ENCODE measurements around the gene PWWP2B. TPM values are rescaled to one million over a fixed set of nuclear protein-coding genes. Genes with fewer than 3 reads are reported as not detected.

Gene PWWP2B
- total and polyA plus RNA-seq, 2 of the 4 experiments (the other 2 are of a cell fraction), result 1.7 to 2.2 TPM

GRCh38 chr10:132419538-132420468, 22.8 kb downstream of the PWWP2B start:
- in situ Hi-C loops (cut with MboI; ENCODE audit: low sequenced_read_pairs) (no loop called here), dilution Hi-C loops (cut with HindIII; ENCODE audit: low sequenced_read_pairs, unreplicated experiment) (no loop called here), intact Hi-C loops (cut with micrococcal nuclease) (no loop called here)
- BruUV-seq (replicated peaks), result no TSS peak
- Histone ChIP-seq H2BK15ac (ENCODE audit: low read depth, low read length) (no peak overlapping the region), H3K14ac (replicated peaks; ENCODE audit: low read depth, low read length) (no peak overlapping the region), H3K36me3 (ENCODE audit: control insufficient read depth, insufficient read depth, low read length) (no peaks in the 10 kb centered on the region), H3K27me3 (ENCODE audit: control insufficient read depth, insufficient read depth, low read length) (no peaks in the 10 kb centered on the region), H3K4me2 (ENCODE audit: low read depth, low read length) (no peak overlapping the region), H3K9me1 (ENCODE audit: insufficient read depth, low read length) (peaks cover 13% of the 10 kb centered on the region), H3K4me1 (ENCODE audit: control insufficient read depth, insufficient read depth, low read length) (peaks cover 9% of the 10 kb centered on the region), H3K4me3 (ENCODE audit: insufficient read depth, low read depth, low read length) (no peak overlapping the region), H4K20me1 (ENCODE audit: insufficient read depth, low read length) (peaks cover 6% of the 10 kb centered on the region), H3K9me3 (ENCODE audit: control insufficient read depth, insufficient read depth, low read length) (no peaks in the 10 kb centered on the region), H2BK120ac (ENCODE audit: low read depth, low read length) (no peak overlapping the region), H3K9ac (ENCODE audit: low read depth, low read length) (no peak overlapping the region), H4K5ac (ENCODE audit: low read depth, low read length) (no peak overlapping the region), H4K91ac (ENCODE audit: insufficient read depth, low read depth, low read length) (no peak overlapping the region), H2AK9ac (replicated peaks; ENCODE audit: low read depth, low read length, poor library complexity) (no peak overlapping the region), H3K27ac (ENCODE audit: insufficient read depth, low read length) (no peak overlapping the region), H2BK5ac (ENCODE audit: low read depth, low read length, poor library complexity, severe bottlenecking) (no peak overlapping the region), H2AFZ (replicated peaks; ENCODE audit: low read length, poor library complexity) (no peak overlapping the region), H3K56ac (ENCODE audit: extremely low read depth, insufficient read depth, low read length) (no peak overlapping the region), H3K18ac (ENCODE audit: low read depth, low read length) (no peak overlapping the region), H3K79me1 (ENCODE audit: low read depth in 1 of 2, low read length in 2 of 2) (peaks cover 0 to 14% of the 10 kb centered on the region in 2 experiments; a peak in 2 of 4 replicates), H3K23ac (ENCODE audit: low read depth, low read length) (no peak overlapping the region), H2AK5ac (ENCODE audit: low read depth, low read length) (no peak overlapping the region), H3K4ac (ENCODE audit: low read depth, low read length) (no peak overlapping the region), H4K8ac (ENCODE audit: low read depth in 2 of 2, low read length in 2 of 2) (no peak overlapping the region), H2BK20ac (ENCODE audit: low read depth, low read length) (no peak overlapping the region)
- WGBS, 2 experiments (ENCODE audit: extremely low coverage in 2 of 2, insufficient read length in 1 of 2), result 84% methylated on average over 11 of the region's 25 CpGs; no CpG with 5 or more reads in 1 of the 2 experiments
- DNase-seq (no peak), ATAC-seq (ENCODE audit: low read depth) (no peak)
- POLR2A ChIA-PET (ENCODE audit: unreplicated experiment), result no interaction called here
- CTCF ChIA-PET, result no interaction called here
- TF ChIP-seq RFX5 (IDR thresholded peaks at IDR 0.05; ENCODE audit: low read depth, low read length) (no peak), CTCF (conservative IDR thresholded peaks at IDR 0.05; ENCODE audit: low read depth, low read length) (no peak), FOS (IDR thresholded peaks at IDR 0.05; ENCODE audit: low read depth, low read length) (no peak), CHD1 (IDR thresholded peaks at IDR 0.05; ENCODE audit: low read depth, low read length) (no peak), USF2 (IDR thresholded peaks at IDR 0.05; ENCODE audit: low read depth, low read length) (no peak), RCOR1 (IDR thresholded peaks at IDR 0.05; ENCODE audit: insufficient replicate concordance, low read length) (no peak), MXI1 (IDR thresholded peaks at IDR 0.05; ENCODE audit: borderline replicate concordance, low read depth, low read length) (no peak), RAD21 (IDR thresholded peaks at IDR 0.05; ENCODE audit: low read length) (no peak), BHLHE40 (IDR thresholded peaks at IDR 0.05; ENCODE audit: low read depth, low read length) (no peak), ELK1 (IDR thresholded peaks at IDR 0.05; ENCODE audit: borderline replicate concordance, low read depth, low read length) (no peak), NFE2L2 (IDR thresholded peaks at IDR 0.05; ENCODE audit: low read depth, low read length) (no peak), SMC3 (IDR thresholded peaks at IDR 0.05; ENCODE audit: low read depth, low read length) (no peak), MAZ (IDR thresholded peaks at IDR 0.05; ENCODE audit: borderline replicate concordance, low read depth, low read length) (no peak), MAFK (IDR thresholded peaks at IDR 0.05; ENCODE audit: low read depth, low read length) (no peak)

Data from IMR-90 (cell line).